GM21526 (cell line): Measurements from ENCODE around the gene ELMO1.

Experiments
- ATAC-seq: cut with Tn5 transposase; IDR thresholded peaks from one replicate; pipeline ENCODE4 v1.9.1; 2021; ENCODE audit warnings: moderate library complexity; ENCODE audit not compliant: unreplicated experiment, low FRiP score

The ELMO1 gene

DNA sequence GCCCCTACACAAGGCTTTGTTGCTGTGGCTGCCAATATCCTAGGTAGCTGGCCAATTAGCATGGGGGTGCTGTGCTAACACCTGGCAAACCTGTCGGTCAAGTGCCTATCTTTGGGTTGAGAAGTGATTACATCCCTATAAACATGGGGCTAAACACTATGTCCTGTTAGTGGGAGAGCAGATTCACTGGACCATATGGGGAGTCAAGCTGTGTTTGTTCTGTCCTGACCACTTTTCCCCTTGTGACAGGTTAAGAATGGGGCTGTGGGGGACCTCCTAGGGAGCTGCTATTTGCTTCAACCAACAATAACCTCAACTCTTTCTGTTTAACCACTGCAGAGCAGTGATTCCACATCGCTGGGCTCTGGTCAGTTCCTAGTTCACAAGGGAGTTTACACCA is 572.9 kb downstream of the ELMO1 start:
- no peak for ATAC-seq

DNA sequence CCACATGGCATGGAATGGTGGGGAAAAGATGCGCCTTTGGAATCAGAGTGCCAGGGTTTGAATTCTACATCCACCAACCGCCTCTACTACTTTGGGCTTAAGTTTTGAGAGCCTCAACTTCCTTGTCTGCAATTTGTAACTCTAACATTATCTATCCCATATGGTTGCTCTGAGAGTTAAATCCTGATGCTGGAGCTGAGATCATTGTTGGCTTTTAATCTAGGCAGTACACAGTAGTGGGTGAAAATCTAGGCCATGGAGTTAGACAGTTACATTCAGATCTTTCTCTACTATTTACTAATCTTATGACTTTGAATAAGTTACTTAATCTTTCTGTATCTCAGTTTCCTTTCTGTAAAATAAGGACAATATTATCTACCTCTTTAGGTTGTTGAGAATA is 574.6 kb downstream of the ELMO1 start:
- no peak for ATAC-seq

DNA sequence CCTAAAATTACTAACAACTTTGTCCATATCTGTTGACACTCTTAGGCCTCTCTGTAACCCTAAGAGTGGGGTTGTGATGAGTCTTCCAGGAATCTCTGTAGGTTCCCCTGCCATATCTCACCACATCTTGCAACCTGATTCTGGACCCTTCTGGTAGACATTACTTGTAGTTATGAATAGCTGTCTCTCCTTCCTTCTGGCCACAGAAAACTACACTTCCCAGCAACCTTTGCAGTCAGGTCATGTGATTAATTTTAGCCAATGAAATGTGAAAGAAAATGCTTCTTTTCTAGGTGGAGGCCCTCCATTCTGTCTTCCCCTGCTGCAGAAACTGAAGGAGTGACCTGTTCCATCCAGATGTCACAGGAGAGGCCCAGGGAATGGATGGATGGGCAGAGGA is 576.8 kb downstream of the ELMO1 start:
- no peak for ATAC-seq

GRCh38 chr7:36871355-36871738 is 577.3 kb downstream of the ELMO1 start:
- no peak for ATAC-seq

GRCh38 chr7:36870625-36871354 is 577.9 kb downstream of the ELMO1 start:
- no peak for ATAC-seq

DNA sequence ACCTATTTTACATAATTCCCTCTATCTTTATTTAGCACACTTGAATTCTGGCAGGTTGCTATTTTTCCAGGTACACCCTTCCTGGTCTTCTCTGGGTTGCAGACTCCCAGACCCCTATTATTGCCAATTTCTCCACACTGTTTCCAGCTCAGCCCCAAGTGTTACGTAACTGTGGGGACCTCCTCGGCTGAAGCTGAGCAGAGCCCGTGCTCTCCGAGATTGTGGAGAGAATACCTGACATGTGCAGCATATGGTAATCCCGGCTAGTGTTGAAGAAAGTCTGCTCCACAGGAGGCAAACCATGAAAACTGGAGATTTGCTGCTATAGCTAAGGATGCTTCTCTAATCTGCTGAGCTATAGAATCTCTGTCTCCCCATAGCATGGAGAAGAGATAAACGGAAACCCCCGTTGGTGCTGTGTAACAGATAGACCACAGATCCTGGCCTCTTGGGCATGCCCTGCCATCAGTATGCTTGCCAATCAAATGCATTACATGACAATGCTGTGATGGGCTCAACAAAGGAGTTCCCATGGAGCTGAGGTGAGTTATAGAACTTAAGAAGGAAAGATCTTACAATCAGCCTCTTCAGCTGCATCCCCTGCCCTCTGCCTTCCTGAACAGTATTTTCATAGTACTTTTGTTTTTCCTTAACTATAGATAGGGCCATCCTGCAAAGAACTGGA is 579.8 kb downstream of the ELMO1 start:
- no peak for ATAC-seq

- no peak for ATAC-seq
Observed at GRCh38 chr7:36865019-36865418, 583.6 kb downstream of the ELMO1 start.

DNA sequence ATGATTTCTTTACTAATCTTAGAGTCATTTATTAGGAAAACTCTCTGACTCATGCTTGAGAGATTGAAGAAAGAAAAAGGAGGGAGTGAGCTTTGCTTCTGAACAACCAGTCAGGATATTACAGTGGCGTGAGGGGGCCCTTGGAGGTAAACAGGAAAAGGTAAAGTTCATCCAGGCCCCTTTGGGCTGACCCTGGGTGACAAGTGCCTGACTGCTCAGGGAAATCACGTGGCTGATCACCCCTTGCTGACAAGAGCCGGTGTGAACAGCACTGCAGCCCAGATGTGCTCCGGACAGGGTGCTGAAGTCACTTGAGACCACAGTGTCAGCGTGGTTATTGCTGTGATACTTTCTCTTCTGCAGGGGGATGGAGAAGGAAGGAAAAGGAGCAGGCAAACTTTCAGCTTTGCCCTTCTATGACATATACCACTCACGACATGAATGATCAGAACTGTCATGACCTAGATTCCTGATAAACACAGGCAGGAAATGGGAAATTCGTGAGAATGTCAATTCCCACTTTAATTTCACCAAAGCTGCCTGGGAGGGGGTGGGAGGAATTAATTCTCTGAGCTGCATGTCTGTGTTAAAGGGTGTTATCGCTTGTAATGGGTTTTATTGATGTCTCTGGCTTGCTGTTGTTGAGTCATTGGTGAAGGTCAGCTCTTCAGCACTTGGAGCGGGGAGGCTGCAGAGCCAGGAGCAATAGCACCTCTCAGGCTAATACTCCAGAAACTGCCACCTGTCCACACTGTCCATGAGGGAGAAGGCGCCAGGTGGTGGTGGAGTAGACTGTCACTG is 584.6 kb downstream of the ELMO1 start:
- ATAC-seq = no peak

GRCh38 chr7:36862771-36863261 is 585.8 kb downstream of the ELMO1 start:
- no peak for ATAC-seq

GRCh38 chr7:36861656-36862055 is 587.0 kb downstream of the ELMO1 start:
- no peak for ATAC-seq

GRCh38 chr7:36860681-36861080 is 588.0 kb downstream of the ELMO1 start:
- no peak for ATAC-seq

DNA sequence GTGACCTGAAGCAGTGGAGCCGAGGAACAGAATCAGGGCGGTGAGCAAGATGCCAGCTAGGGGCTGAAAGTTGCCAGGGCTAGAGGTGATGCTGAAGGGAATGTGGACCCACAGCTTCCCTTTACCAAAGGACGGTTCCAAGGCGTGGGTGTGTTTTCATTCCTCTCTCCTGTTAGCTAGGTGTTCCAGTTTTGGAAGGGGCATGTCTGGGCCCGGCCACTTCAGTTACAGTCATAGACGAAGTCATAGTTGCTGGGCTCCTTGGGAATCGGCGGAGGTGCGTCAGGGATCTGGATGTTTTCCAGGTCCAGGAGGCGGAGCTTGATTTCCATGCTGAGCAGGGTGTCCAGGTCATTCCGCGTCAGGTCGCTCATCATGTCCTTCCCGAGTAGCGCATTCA is 593.3 kb downstream of the ELMO1 start:
- ATAC-seq = no peak

GRCh38 chr7:36854652-36855051 is 594.0 kb downstream of the ELMO1 start:
- ATAC-seq = no peak

DNA sequence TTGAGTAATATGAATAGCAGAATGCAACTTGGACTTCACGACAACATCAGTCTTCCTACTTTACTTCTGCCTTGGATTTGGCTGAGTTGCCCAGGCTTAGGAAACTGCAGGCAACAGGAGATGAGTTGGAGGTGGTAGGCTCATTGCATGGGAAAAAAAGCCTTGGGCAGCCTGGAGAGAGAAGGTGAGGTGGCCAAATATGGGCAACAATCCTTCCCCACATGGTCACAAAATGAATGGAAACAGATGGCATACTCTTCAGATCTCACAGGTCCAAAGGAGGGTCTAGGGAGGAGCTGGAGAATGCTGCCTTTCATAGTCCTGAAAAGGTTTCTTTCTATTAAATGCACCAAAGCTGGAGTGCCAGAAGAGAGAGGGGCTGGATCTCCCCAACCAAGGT is 595.7 kb downstream of the ELMO1 start:
- no peak for ATAC-seq

GRCh38 chr7:36852017-36852416 is 596.6 kb downstream of the ELMO1 start:
- ATAC-seq = no peak

- no peak for ATAC-seq
Observed at GRCh38 chr7:36851382-36851781, 597.3 kb downstream of the ELMO1 start.

DNA sequence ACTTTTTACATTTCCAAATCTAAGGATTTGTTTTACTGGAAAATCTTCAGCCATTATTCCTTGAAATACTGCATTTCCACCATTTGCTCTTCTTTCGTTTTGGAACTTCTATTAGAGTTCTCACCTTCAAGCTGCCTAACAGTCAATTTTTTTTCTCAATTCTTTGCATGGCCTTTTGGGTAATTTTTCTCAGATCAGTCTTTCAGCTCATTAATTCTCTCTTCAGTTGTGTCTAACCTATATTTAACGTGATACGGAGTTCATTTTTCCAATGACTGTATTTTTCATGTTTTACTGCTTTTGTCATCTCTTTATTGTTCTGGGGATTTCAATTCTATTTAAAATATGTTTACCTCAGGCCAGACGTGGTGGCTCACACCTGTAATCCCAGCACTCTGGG is 600.7 kb downstream of the ELMO1 start:
- ATAC-seq = no peak

DNA sequence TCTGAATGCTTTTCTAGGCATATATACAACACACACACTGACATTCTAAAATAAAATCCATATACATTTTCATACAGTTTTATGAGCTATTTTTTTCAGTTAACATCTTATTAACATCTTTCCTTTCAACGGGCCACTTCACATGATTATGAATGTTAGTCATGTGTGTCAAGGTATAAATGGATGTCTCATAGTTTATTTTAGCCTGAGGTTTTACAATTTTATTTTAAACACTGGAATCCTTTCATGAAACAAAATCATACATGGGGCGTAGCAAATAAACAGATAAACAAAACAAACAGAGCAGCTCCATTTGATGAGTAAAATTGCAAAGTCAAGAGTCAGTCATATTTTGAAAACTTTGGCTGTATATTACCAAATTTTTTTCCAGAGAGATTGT is 604.3 kb downstream of the ELMO1 start:
- no peak for ATAC-seq

- ATAC-seq = no peak
Observed at GRCh38 chr7:36840904-36841303, 607.8 kb downstream of the ELMO1 start.

DNA sequence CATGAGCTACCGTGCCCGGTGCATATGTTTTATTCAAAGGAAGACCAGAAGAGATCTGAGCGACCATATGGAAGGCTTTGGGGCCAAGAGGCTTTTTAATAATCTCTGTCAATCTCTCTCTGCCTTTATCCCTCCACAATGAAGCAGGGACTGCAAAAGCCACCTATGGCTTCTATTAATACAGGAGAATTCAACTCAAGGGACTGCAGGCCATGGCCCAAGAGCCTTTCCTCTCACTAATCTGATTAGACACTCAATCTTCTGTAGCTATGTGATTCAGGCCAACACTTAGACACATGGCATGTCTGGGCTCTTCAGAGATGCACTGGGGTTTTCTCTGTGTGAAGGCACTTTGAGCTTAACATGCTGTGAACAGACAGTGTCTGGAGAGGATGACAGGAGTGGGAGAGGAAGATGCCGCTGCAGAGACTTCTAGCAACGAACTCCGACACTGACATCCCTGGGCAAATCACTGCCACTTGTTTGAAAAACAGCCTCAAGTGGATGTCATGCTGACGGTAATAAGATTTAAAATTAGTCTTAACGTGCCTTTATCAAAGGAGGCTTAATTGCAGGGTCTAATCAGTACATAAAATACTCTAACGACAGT is 609.9 kb downstream of the ELMO1 start:
- ATAC-seq = no peak

DNA sequence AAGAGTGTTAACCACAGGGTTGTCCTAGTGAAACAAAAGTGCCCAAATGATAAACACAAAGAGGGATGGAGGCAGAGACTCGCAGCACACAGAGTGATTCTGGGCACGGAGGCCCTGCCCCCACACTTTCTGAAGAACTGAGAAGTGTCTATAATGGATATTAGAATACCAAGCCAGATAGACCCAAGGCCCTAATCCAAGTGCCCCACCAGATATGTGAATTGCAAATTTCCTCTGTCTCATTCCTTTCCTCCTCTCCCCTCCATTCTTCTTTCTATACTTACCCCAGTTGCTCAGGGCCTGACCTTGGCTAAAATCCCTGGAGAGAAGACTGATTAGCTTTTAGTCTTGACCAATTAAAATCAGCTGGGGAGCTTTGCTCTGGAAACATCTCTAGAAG is 617.6 kb downstream of the ELMO1 start:
- ATAC-seq = no peak
